ENCODE data around the gene EPAS1. TPM values are rescaled to one million over a fixed set of nuclear protein-coding genes. Genes with fewer than 3 reads are reported as not detected.
A peak's percentile ranks its signal among the peaks of the same experiment; 100 is the strongest.

EPAS1 gene
- total and polyA plus RNA-seq, 5 donors = 149 to 340 (median 246) TPM

GRCh38 chr2:46323730-46324129 is 26.5 kb downstream of the EPAS1 start:
- ATAC-seq (no peak), DNase-seq (no peak)
- Histone ChIP-seq H3K4me3 (ENCODE audit: low read length) (no peak overlapping the region), H3K27ac (ENCODE audit: low read length) (no peak overlapping the region), H3K4me1 (ENCODE audit: control insufficient read depth, insufficient read depth, low read length) (peaks cover 40% of the 10 kb centered on the region), H3K27me3 (ENCODE audit: control insufficient read depth, insufficient read depth) (no peaks in the 10 kb centered on the region), H3K9me3 (ENCODE audit: control insufficient read depth, low read length) (no peaks in the 10 kb centered on the region)
- WGBS = 71% methylated on average over 4 of the region's 4 CpGs
- intact Hi-C loops (cut with DNase I) = no loop called here

- ATAC-seq = peak in 1 of 2 donors; percentile 84
- 74% methylated on average over 6 of the region's 6 CpGs for WGBS
- H3K4me3 ChIP-seq (ENCODE audit: low read length) = no peak overlapping the region
- no peaks in the 10 kb centered on the region for H3K9me3 ChIP-seq (ENCODE audit: control insufficient read depth, low read length)
- no peaks in the 10 kb centered on the region for H3K27me3 ChIP-seq (ENCODE audit: control insufficient read depth, insufficient read depth)
- H3K4me1 ChIP-seq (ENCODE audit: control insufficient read depth, insufficient read depth, low read length) = peaks cover 47% of the 10 kb centered on the region
- intact Hi-C loops (cut with DNase I) = no loop called here
- DNase-seq = no peak
- peak overlapping the region; percentile 39 for H3K27ac ChIP-seq (ENCODE audit: low read length)
Observed at GRCh38 chr2:46325182-46325928, 28.1 kb downstream of the EPAS1 start.

DNA sequence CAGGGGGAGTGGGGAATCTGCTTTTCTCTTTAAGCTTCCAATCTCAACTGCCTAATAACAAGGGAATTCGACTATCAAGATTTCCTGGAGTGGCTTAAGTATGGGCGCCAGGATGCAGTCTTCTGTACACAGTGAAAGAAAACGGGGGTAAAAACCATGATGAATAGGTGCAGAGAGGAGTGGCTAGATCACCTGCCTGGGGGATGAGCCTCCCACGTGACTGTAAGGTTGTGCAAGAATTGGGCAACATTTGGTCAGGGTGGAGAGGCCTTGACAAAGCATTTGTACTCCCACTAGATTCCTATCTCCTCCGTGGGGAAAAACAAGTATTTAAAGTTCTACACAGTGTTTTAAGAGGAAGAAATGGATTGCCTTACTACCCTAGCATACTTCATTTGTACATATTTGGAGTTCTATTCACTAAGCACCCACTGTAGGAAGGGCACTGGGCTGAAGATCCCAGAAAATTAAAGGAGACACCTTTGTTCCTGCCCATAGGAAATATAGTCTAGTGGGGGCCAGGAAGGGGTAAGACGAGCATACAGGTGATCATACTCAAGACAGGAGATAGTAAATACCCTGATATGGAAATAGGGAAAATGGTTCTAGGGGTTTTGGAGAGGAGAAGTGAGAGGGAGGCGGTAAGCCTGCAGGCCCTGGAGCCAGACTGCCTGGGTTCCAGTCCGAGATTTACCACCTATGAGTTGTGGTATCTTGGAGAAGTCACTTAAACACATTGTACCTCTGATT is 29.2 kb downstream of the EPAS1 start:
- 61% methylated on average over 8 of the region's 8 CpGs for WGBS
- Histone ChIP-seq H3K4me3 (ENCODE audit: low read length) (no peak overlapping the region), H3K9me3 (ENCODE audit: control insufficient read depth, low read length) (no peaks in the 10 kb centered on the region), H3K4me1 (ENCODE audit: control insufficient read depth, insufficient read depth, low read length) (peaks cover 53% of the 10 kb centered on the region), H3K27ac (ENCODE audit: low read length) (peak overlapping the region; percentile 37), H3K27me3 (ENCODE audit: control insufficient read depth, insufficient read depth) (no peaks in the 10 kb centered on the region)
- no peak for DNase-seq
- peak in 1 of 2 donors; percentile 15 for ATAC-seq
- intact Hi-C loops (cut with DNase I) = no loop called here

DNA sequence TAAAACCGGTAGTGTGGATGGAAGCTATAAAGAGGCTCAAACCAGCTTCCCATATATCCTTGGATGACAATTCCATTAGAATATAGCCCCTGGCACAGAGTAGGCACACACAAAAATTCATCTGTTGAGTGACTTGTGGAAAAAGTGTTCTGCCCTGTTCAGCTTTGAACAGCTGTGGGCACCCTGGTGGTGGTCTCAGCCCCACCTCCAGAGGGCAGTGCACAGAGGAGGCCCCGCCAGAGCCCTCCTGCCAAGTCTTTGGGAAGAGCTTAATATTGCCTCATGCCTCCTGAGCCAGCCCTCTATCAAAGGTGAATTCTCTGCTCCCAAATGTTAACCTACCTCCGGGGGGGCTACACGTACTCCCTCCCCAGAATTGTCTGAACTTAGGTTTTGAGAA is 30.4 kb downstream of the EPAS1 start:
- WGBS = 88% methylated on average over 4 of the region's 4 CpGs
- DNase-seq (no peak), ATAC-seq (no peak)
- intact Hi-C loops (cut with DNase I) = no loop called here
- Histone ChIP-seq H3K4me3 (ENCODE audit: low read length) (no peak overlapping the region), H3K9me3 (ENCODE audit: control insufficient read depth, low read length) (no peaks in the 10 kb centered on the region), H3K27ac (ENCODE audit: low read length) (no peak overlapping the region), H3K4me1 (ENCODE audit: control insufficient read depth, insufficient read depth, low read length) (peaks cover 52% of the 10 kb centered on the region), H3K27me3 (ENCODE audit: control insufficient read depth, insufficient read depth) (no peaks in the 10 kb centered on the region)

- no peaks in the 10 kb centered on the region for H3K27me3 ChIP-seq (ENCODE audit: control insufficient read depth, insufficient read depth)
- ATAC-seq (no peak), DNase-seq (no peak)
- no peak overlapping the region for H3K4me3 ChIP-seq (ENCODE audit: low read length)
- H3K4me1 ChIP-seq (ENCODE audit: control insufficient read depth, insufficient read depth, low read length) = peaks cover 55% of the 10 kb centered on the region
- WGBS = 74% methylated on average over 1 of the region's 1 CpG
- intact Hi-C loops (cut with DNase I) = no loop called here
- no peaks in the 10 kb centered on the region for H3K9me3 ChIP-seq (ENCODE audit: control insufficient read depth, low read length)
- peak overlapping the region; percentile 25 for H3K27ac ChIP-seq (ENCODE audit: low read length)
Observed at GRCh38 chr2:46328291-46328690, 31.1 kb downstream of the EPAS1 start.

- intact Hi-C loops (cut with DNase I) = no loop called here
- no peak overlapping the region for H3K4me3 ChIP-seq (ENCODE audit: low read length)
- WGBS = 92% methylated on average over 1 of the region's 1 CpG
- peak overlapping the region; percentile 56 for H3K27ac ChIP-seq (ENCODE audit: low read length)
- peaks cover 59% of the 10 kb centered on the region for H3K4me1 ChIP-seq (ENCODE audit: control insufficient read depth, insufficient read depth, low read length)
- ATAC-seq (no peak), DNase-seq (no peak)
- H3K27me3 ChIP-seq (ENCODE audit: control insufficient read depth, insufficient read depth) = no peaks in the 10 kb centered on the region
- H3K9me3 ChIP-seq (ENCODE audit: control insufficient read depth, low read length) = no peaks in the 10 kb centered on the region
Observed at GRCh38 chr2:46328829-46329228, 31.6 kb downstream of the EPAS1 start.

GRCh38 chr2:46329340-46329739 is 32.1 kb downstream of the EPAS1 start:
- ATAC-seq (no peak), DNase-seq (no peak)
- no peaks in the 10 kb centered on the region for H3K27me3 ChIP-seq (ENCODE audit: control insufficient read depth, insufficient read depth)
- H3K27ac ChIP-seq (ENCODE audit: low read length) = peak overlapping the region; percentile 56
- no peak overlapping the region for H3K4me3 ChIP-seq (ENCODE audit: low read length)
- intact Hi-C loops (cut with DNase I) = no loop called here
- no peaks in the 10 kb centered on the region for H3K9me3 ChIP-seq (ENCODE audit: control insufficient read depth, low read length)
- 83% methylated on average over 13 of the region's 13 CpGs for WGBS
- H3K4me1 ChIP-seq (ENCODE audit: control insufficient read depth, insufficient read depth, low read length) = peaks cover 62% of the 10 kb centered on the region

- peak overlapping the region; percentile 62 for H3K27ac ChIP-seq (ENCODE audit: low read length)
- no peak overlapping the region for H3K4me3 ChIP-seq (ENCODE audit: low read length)
- H3K27me3 ChIP-seq (ENCODE audit: control insufficient read depth, insufficient read depth) = no peaks in the 10 kb centered on the region
- peaks cover 56% of the 10 kb centered on the region for H3K4me1 ChIP-seq (ENCODE audit: control insufficient read depth, insufficient read depth, low read length)
- ATAC-seq (no peak), DNase-seq (no peak)
- intact Hi-C loops (cut with DNase I) = no loop called here
- WGBS = 38% methylated on average over 7 of the region's 7 CpGs
- no peaks in the 10 kb centered on the region for H3K9me3 ChIP-seq (ENCODE audit: control insufficient read depth, low read length)
Observed at GRCh38 chr2:46329803-46330775, 32.9 kb downstream of the EPAS1 start.

DNA sequence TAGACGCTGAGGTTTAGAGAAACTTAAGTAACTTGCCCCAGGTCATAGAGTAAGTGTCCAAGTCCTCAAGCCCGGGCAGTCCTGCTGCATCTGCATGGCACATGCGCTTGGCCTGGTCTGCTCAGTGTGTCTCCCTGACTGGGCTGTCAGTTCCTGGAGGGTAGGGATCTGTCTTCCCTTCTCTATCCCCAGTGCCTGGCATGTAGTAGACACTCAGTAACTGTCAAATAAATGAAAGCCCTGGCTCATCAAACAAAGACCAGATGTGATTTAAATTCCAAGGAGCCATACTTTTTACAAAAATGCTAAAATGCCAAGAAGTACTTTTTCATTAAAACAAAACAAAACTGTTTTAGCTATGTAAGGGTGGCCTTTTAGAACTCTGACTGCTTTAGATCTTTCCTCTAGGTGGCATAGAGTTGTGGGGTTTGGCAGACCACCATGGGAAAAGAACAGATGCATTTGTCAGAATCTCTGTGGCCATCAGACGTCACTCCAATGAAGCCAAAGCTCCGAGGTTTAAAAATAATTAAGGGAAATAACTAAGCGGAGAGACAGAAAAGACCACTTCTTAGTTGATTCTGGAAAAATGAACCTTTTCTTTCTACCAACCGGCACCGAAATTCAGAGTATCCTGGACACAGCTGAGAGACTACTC is 34.0 kb downstream of the EPAS1 start:
- intact Hi-C loops (cut with DNase I) = no loop called here
- ATAC-seq = no peak
- DNase-seq = no peak
- no peaks in the 10 kb centered on the region for H3K27me3 ChIP-seq (ENCODE audit: control insufficient read depth, insufficient read depth)
- H3K27ac ChIP-seq (ENCODE audit: low read length) = peak overlapping the region; percentile 89
- 32% methylated on average over 8 of the region's 8 CpGs for WGBS
- H3K4me3 ChIP-seq (ENCODE audit: low read length) = no peak overlapping the region
- H3K9me3 ChIP-seq (ENCODE audit: control insufficient read depth, low read length) = no peaks in the 10 kb centered on the region
- H3K4me1 ChIP-seq (ENCODE audit: control insufficient read depth, insufficient read depth, low read length) = peaks cover 59% of the 10 kb centered on the region

GRCh38 chr2:46332686-46333281 is 35.6 kb downstream of the EPAS1 start:
- 60% methylated on average over 8 of the region's 8 CpGs for WGBS
- Histone ChIP-seq H3K27me3 (ENCODE audit: control insufficient read depth, insufficient read depth) (no peaks in the 10 kb centered on the region), H3K4me3 (ENCODE audit: low read length) (no peak overlapping the region), H3K4me1 (ENCODE audit: control insufficient read depth, insufficient read depth, low read length) (peaks cover 66% of the 10 kb centered on the region), H3K9me3 (ENCODE audit: control insufficient read depth, low read length) (no peaks in the 10 kb centered on the region), H3K27ac (ENCODE audit: low read length) (peak overlapping the region; percentile 89)
- intact Hi-C loops (cut with DNase I) = no loop called here
- peak in 1 of 3 donors; percentile 71 for DNase-seq
- ATAC-seq = no peak
